ENCODE results near the gene CCDC121.
"Not testable (repeated sequence)": the region's sequence is repeated elsewhere in the genome, so short reads cannot be mapped to it uniquely, and the experiment has no call there.

Gene CCDC121

GRCh38 chr2:27638037-27638637 lies 9.3 kb upstream of the CCDC121 start:
- no peak for DNase-seq (ENCODE audit: low read depth in 2 of 2, low spot score in 1 of 2)

- DNase-seq (ENCODE audit: low read depth in 2 of 2, low spot score in 1 of 2), result no peak
Measured at GRCh38 chr2:27636766-27637165, 8.0 kb upstream of the CCDC121 start.

GRCh38 chr2:27634291-27634690 lies 5.5 kb upstream of the CCDC121 start:
- no peak for DNase-seq (ENCODE audit: low read depth in 2 of 2, low spot score in 1 of 2)

- DNase-seq (ENCODE audit: low read depth in 2 of 2, low spot score in 1 of 2), result not testable (repeated sequence)
Measured at GRCh38 chr2:27630257-27630656, 1.4 kb upstream of the CCDC121 start.

GRCh38 chr2:27627963-27628766 lies 647 bp downstream of the CCDC121 start:
- no peak for DNase-seq (ENCODE audit: low read depth in 2 of 2, low spot score in 1 of 2)

- DNase-seq (ENCODE audit: low read depth in 2 of 2, low spot score in 1 of 2), result not testable (repeated sequence)
Measured at GRCh38 chr2:27626921-27627320, 1.9 kb downstream of the CCDC121 start.

- not testable (repeated sequence) for DNase-seq (ENCODE audit: low read depth in 2 of 2, low spot score in 1 of 2)
Measured at GRCh38 chr2:27626323-27626722, 2.5 kb downstream of the CCDC121 start.

- no peak for DNase-seq (ENCODE audit: low read depth in 2 of 2, low spot score in 1 of 2)
Measured at GRCh38 chr2:27624943-27625342, 3.9 kb downstream of the CCDC121 start.

- no peak for DNase-seq (ENCODE audit: low read depth in 2 of 2, low spot score in 1 of 2)
Measured at GRCh38 chr2:27622921-27623384, 5.9 kb downstream of the CCDC121 start.

- DNase-seq (ENCODE audit: low read depth in 2 of 2, low spot score in 1 of 2), result no peak
Measured at GRCh38 chr2:27621524-27621923, 7.3 kb downstream of the CCDC121 start.

GRCh38 chr2:27615316-27615715 lies 13.5 kb downstream of the CCDC121 start:
- DNase-seq (ENCODE audit: low read depth in 2 of 2, low spot score in 1 of 2), result no peak

GRCh38 chr2:27613985-27614384 lies 14.8 kb downstream of the CCDC121 start:
- DNase-seq (ENCODE audit: low read depth in 2 of 2, low spot score in 1 of 2), result no peak

GRCh38 chr2:27606611-27607010 lies 22.2 kb downstream of the CCDC121 start:
- no peak for DNase-seq (ENCODE audit: low read depth in 2 of 2, low spot score in 1 of 2)

GRCh38 chr2:27596627-27597026 lies 32.2 kb downstream of the CCDC121 start:
- no peak for DNase-seq (ENCODE audit: low read depth in 2 of 2, low spot score in 1 of 2)

GRCh38 chr2:27595412-27595811 lies 33.4 kb downstream of the CCDC121 start:
- not testable (repeated sequence) for DNase-seq (ENCODE audit: low read depth in 2 of 2, low spot score in 1 of 2)

- DNase-seq (ENCODE audit: low read depth in 2 of 2, low spot score in 1 of 2), result not testable (repeated sequence)
Measured at GRCh38 chr2:27594020-27594703, 34.6 kb downstream of the CCDC121 start.

- DNase-seq (ENCODE audit: low read depth in 2 of 2, low spot score in 1 of 2), result no peak
Measured at GRCh38 chr2:27593240-27593639, 35.6 kb downstream of the CCDC121 start.

- no peak for DNase-seq (ENCODE audit: low read depth in 2 of 2, low spot score in 1 of 2)
Measured at GRCh38 chr2:27591745-27592144, 37.1 kb downstream of the CCDC121 start.

- no peak for DNase-seq (ENCODE audit: low read depth in 2 of 2, low spot score in 1 of 2)
Measured at GRCh38 chr2:27588308-27588707, 40.5 kb downstream of the CCDC121 start.

- no peak for DNase-seq (ENCODE audit: low read depth in 2 of 2, low spot score in 1 of 2)
Measured at GRCh38 chr2:27587025-27587424, 41.8 kb downstream of the CCDC121 start.

- DNase-seq (ENCODE audit: low read depth in 2 of 2, low spot score in 1 of 2), result no peak
Measured at GRCh38 chr2:27584597-27584996, 44.2 kb downstream of the CCDC121 start.

GRCh38 chr2:27583390-27583915 lies 45.4 kb downstream of the CCDC121 start:
- no peak for DNase-seq (ENCODE audit: low read depth in 2 of 2, low spot score in 1 of 2)

All from stimulated activated CD8-positive, alpha-beta memory T cell treated with anti-CD3 and anti-CD28 coated beads, Interleukin-4, amount 100 ng/mL, for 1 hour (primary cell).